ENCODE data around the gene TUBGCP2.

DNA sequence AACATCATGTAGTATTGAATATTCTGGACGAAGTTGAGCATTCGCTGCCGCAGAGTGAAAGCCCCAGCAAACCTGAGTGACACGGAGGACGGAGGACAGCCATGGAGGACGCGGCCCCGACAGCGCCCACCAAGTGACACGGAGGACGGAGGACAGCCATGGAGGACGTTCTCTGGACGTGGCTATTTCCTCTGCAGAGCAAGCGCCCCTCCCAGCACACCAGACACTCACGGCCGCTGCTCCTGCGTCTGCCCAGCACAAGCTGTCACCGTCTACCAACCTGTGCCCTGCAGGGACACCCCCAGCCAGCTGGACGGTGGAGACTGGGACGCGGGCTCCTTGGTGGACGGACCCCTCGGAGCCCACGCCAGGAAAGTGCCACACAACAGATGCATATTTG lies 24.7 kb downstream of the TUBGCP2 start:
- TF ChIP-seq, protein P1, sequence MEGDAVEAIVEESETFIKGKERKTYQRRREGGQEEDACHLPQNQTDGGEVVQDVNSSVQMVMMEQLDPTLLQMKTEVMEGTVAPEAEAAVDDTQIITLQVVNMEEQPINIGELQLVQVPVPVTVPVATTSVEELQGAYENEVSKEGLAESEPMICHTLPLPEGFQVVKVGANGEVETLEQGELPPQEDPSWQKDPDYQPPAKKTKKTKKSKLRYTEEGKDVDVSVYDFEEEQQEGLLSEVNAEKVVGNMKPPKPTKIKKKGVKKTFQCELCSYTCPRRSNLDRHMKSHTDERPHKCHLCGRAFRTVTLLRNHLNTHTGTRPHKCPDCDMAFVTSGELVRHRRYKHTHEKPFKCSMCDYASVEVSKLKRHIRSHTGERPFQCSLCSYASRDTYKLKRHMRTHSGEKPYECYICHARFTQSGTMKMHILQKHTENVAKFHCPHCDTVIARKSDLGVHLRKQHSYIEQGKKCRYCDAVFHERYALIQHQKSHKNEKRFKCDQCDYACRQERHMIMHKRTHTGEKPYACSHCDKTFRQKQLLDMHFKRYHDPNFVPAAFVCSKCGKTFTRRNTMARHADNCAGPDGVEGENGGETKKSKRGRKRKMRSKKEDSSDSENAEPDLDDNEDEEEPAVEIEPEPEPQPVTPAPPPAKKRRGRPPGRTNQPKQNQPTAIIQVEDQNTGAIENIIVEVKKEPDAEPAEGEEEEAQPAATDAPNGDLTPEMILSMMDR (conservative IDR thresholded peaks at IDR 0.05; ENCODE audit: low read length): no peak
- no peak for TF ChIP-seq EZH2phosphoT487 (IDR thresholded peaks at IDR 0.05; ENCODE audit: borderline replicate concordance)

Data from Loucy (cell line).